MM.1S (cell line): ENCODE measurements around the gene NRN1L.

Experiments used
- CTCF ChIP-seq: fragments of 300-600 bp; sonication (generic); IDR thresholded peaks from 2 replicates; pipeline ENCODE4 v1.5.1; 2016; ENCODE audit warnings: antibody characterized with exemption, low read length, mixed read lengths
- EZH2 ChIP-seq: fragments of 300-600 bp; sonication (generic); optimal IDR thresholded peaks from 2 replicates; pipeline ENCODE3; 2017; ENCODE audit warnings: low read depth, mild to moderate bottlenecking, antibody characterized with exemption, low read length, mixed read lengths
- EZH2phosphoT487 ChIP-seq: fragments of 300-600 bp; sonication (generic); IDR thresholded peaks from 2 replicates; pipeline ENCODE4 v1.6.1; 2018; ENCODE audit warnings: antibody characterized with exemption, low read length

DNA sequence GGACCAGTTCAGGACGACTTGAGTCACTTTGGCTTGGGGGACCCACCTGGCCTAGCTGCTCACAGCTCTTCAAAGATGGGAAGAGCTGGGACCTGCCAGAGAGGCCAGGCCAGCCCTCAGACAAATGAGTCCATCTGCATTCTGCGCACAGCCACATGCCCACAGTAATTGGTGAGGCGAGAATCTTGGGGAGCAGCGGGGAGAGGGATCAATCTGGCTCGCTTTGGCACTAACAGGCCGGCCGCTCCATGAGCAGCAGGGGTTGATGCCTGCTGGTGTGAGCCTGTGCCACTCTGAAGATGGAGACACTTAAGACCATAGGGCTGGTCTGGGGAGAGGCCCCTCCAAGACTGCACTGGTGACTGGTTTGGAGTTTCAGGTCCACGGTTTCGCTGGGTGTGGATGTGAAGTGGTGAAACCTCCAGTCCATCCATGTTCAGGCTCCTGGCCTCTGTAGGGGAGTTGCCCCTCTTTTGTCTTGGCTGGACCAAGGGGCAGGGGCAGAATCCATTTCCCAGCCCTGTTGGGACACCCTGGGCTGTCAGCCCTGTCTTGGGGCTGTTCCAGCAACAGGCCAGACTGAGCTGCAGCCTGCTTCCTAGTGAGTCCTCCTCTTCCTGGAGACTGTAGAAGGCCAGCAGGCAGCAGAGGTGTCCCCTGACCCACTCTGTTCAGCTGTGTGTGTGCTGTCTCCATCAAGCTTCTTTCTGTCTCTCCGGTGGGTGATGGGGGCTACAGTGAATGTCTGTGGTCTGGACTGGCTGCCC, 39.6 kb downstream of the NRN1L start:
- TF ChIP-seq EZH2phosphoT487 (no peak), CTCF (no peak), EZH2 (no peak)
